ENCODE measurements around the gene RPRD1B.

The RPRD1B gene

DNA sequence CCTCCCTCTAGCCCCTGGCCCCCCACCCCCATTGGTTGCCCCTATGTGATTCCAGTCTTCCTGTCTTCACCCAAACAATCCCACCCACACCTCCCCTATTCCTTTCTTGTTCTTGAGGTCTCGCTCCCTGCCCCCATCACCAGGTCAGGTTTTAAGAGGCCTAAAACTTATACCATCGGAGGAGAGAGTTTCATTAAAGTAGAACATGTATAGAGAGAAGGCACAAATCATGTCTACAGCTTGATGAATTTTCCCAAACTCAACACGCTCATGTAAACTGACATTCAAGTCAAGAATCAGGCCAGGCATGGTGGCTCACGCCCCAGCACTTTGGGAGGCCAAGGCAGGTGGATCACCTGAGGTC, 87.1 kb downstream of the RPRD1B start:
- DNase-seq (ENCODE audit: low read depth, low spot score), result no peak

DNA sequence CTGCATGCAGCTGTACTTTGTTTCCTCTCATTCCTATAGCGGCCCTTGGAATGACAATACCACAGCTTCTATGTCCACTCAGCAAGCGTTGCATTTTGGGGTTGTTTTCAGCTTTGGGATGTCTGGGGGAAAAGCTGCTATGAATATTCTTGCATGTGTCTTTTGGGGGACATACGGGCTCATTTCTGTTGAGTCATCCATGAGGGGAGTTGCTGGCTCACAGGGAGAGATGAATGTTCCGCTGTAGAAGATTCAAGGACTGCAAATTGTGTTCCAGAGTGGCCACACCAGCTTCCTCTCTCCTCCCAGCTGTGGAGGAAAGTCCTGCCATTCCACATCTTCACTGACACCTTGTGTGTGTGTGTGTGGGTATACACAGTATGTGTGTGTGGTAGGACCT, 88.2 kb downstream of the RPRD1B start:
- no peak for DNase-seq (ENCODE audit: low read depth, low spot score)

DNA sequence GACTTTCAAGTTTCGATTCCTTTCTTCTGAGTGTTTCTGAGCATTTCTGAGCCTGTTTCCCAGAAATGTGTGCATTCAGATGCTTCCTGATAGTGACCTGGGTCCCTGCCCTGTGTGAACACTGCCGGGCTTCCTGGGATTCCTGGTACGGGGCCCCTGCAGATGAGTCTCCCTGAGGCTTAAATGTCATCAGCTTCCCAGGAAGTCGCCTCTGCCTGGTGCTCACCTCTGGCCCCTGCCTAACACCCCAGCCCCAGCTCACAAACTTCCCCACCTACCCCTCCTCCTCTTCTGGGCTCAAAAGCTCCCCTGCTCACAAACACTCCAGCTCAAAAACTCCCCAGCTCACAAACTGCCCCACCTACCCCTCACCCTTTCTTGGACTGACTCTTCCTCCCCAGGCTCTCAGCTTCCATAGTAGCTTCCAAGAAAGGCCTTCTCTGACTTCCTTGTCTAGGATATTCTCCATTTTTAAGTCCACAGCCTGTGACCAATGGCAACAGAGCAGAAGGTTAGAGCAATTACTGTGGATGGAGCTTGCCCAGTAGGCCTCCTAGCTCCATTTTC, 89.6 kb downstream of the RPRD1B start:
- DNase-seq (ENCODE audit: low read depth, low spot score), result no peak

DNA sequence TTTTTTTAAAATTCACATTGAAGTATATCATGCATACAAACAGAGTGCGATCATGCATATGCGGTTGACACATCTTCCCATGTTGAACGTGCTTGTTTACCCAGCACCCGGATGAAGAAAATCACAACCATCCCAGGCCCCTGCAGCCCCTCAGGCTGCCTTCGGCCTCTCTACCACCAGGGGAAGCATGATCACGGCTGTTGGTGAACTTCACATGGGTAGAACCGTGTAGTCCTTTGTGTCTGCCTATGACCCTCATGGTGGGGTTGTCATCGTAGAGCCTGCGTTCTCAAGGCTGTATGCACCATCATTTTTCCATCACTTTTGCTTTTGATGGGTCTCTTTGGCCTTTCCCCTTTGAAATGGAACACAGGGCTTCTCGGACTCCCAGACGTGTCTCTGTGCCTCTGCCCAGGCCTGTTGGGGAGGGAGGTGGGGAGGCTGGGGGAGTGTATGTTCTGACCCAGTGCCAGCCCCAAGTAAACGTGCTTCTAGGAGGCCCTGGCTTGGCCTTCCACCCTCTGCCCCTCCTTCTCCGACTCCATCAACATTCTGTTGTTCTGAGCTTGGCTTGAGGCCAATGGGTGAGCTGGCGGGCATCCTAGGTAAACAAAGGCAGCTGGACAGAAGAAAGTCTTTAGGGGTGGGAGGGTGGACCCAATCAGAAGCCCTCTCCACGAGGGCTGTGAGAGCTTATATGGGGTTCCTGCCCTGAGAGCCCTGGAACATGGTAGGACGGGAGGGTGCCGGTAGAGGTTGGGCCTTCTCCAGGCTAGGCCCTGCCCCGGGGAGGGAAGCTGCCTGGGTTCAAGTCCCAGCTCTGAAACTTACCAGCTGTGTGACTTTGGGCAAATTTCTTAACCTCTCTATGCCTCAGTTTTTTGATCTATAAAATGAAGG, 91.9 kb downstream of the RPRD1B start:
- no peak for DNase-seq (ENCODE audit: low read depth, low spot score)

DNA sequence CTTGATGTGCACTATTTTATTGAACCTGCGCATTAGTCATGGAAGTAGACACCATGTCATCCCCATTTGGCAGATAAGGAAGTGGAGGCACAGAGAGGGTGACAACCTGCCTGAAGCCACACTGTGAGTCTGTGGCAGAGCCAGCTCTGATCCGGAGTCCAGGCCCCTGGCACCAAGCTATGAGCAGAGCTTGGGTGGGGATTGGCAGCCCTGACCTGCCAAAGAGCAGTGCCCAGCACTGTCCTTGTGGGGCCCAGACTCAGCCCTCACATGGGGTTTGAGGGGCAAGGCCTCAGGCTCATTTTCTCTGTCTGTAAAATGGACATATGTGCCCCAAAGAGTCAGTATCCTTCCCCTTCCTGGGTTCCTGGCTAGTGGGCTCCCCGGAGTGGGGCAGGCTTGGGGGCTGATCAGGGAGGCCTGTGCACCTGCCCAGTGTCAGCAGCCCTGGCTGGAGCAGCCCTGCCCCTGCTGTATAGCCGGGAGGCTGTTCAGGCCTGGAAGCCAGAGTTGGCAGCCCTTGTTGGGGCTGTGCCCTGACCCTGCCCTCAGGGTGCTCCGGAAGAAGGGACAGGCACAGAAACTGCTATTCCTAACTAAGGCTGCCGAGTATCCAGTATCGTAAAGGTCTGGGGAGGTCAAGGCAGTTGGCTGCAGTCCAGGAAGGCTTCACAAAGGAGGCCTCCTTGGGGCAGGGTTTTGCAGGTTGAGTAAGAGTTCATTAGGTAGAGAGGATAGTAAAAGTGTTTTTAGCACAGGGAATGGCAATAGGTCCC, 92.8 kb downstream of the RPRD1B start:
- no peak for DNase-seq (ENCODE audit: low read depth, low spot score)

DNA sequence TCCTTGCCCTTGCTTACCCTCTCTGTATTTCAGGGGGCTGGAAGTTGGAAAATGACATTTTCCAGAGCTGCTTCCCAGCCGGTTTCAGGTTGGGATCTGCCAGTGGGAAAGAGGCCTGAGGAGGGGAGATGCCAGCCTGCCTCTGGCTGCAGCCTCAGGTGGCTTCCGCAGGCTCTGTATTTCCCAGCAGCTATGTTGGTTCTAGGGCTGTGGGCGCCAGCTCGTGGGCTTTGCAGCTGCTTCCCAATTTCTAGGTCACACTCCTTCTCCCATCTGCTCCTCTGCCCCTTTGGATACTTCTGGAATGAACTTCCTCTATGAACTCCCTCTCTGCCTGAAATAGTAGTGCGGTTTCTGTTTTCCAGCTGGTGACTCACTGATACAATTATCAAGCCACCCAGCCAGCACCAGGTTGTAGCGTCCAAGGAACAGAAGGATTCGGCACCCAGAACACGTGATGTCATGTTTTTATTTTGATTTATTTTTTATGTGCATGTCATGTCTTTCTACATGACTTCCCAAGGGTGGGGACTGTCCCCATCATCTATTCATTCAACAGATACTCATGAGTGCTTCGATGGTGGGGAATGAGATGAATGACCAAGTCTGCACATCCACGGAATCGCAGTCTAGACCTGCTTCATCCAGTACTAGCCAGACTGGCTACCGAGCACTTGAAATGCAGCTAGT, 93.5 kb downstream of the RPRD1B start:
- no peak for DNase-seq (ENCODE audit: low read depth, low spot score)

DNA sequence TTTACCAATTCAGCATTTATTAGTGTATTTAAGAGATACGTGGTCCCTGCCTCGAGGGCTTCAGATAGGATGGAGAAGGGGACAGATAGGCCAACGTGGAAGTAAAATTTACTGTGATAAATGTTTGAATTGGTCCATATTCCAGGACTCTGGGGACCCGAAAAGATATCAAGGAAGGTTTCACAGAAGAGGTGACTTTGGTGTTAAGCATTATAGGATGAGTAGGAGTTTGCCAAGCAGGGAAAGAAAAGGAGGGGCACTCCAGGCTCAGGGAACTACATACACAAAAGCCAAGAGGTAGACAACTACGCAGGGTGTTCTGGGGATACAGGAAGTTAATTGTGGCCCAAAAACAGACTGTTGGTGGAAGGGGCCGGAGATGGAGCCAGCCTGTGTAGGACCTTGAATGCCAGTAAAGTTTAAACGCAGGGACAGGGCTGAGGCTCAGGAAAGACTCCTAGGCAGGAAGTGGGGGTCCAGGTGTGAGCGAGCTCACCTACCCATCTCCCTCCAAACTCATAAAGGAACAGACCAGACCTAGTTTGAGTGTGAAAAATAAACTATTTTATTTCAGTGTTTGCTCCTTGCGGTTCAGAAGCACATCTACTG, 94.5 kb downstream of the RPRD1B start:
- DNase-seq (ENCODE audit: low read depth, low spot score), result no peak

DNA sequence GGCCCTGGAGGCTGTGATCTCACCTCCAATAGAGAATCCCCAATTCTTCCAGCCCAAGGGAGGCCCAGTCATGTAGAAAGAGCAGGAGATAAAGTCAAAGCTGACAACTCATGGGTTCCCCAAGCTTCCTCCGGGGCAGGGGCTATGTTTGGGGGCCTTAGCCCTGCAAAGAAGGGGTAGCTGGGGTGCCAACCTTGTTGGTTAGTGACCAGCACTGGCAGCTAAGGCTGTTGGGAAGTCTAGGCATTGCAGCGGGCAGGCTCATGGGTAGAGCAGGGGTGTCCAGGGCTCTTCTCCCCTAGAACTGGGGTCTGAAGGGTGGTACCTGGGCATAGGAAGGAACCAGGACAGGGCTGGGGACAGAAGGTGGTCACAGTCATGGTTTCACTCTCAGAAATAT, 95.1 kb downstream of the RPRD1B start:
- DNase-seq (ENCODE audit: low read depth, low spot score), result no peak

DNA sequence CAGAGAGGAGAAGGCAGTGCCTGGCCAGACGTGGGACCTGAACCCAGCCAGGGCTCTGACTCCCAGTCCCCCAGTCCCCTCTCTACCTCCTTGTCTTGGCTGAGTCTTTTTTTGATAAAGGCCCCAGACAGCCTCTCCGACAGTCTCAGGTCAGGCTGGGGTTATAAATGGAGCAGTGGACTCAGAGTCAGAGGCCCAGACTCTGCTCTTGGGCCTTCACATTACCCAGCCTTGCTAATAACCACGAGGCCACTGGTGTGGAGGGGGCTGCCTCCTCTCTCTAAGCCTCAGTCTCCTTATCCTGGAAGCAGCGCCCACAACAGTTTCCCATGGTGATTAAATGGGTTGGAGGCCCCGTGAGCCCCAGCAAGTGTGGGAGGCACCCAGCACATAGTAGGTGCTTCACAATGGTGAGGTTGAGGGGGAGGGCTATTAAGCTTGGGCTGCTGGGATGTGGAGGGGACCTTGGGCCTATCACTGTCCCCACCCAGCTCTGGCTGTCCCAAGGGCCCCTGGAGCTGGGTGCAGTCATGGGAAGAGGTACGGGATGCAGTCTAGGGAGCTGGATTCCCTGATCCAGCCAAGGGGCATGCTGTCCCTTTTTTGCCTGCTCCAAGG, 95.8 kb downstream of the RPRD1B start:
- no peak for DNase-seq (ENCODE audit: low read depth, low spot score)

DNA sequence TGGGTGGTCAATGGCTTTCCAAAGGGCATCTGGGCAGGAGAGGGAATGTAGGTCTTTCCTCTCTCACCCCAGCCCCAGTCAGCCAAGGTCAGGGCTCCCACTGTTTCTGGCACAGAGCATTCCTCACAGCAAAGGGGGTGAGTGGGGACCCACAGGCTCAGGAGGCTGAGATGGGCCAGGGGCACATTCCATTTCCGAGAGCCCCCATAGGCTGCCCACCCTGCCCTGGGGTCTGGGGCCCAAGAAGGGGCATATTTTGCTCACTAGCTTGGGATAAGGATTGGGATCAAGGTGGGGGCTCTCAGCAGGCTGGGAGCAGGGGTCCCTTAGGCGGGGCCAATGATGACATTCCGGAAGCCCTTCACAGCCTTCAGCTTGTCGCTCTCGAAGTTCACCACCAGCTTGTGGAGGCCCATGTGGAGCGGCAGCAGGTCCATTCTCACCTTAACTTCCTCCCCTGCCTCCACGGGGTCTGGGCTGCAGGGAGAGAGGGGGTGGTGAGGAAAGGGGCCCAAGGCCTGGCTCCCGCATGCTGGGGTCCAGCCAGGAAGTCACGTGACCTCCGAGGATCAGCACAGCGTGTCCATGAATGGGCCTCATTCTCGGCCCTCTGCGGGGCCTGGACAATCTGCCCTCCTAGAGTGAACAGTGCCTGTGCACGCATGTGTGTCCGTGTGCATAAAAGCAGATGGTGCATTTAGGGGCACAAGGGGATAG, 96.5 kb downstream of the RPRD1B start:
- no peak for DNase-seq (ENCODE audit: low read depth, low spot score)

DNA sequence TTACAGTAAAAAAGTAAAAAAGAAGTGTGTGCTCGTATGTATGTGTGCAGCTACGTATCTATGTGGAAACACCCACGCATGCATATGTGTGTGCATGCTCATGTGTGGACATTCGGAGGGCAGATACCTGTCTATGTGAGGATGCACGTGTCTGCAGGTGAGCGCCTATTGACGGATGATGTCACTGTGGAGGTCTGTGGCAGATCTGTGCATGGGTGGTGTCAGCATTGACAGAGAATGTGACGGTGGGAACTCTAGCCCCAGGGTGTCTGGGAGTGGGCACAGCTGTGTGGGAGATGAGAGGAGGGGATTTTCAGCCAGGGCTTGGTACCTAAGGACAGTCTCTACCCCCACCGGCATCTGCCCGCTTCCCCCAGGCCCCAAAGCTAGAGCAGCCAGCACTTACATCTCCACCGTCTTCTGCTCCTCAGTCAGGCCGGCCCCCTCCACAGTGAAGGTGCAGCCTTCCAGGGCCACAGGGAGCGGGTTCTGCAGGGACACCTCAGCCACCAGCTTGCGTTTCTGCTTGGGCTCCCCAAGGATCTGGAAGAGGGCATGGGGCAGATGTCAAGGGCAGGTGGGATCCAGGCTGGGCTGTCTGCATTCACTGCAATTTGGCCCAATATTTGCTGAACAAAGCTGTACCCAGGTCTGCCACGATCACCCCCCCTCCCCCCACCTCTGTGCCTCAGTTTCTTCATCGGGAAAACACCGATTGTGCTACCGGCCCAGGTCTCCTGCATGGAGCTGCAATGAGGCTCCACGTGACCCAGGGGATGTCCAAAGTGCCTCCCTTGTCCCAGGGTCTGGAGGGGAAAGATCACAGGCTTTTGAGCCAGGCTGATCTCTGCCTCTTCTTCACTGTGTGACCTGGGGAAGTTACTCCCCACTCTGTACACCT, 97.4 kb downstream of the RPRD1B start:
- no peak for DNase-seq (ENCODE audit: low read depth, low spot score)

DNA sequence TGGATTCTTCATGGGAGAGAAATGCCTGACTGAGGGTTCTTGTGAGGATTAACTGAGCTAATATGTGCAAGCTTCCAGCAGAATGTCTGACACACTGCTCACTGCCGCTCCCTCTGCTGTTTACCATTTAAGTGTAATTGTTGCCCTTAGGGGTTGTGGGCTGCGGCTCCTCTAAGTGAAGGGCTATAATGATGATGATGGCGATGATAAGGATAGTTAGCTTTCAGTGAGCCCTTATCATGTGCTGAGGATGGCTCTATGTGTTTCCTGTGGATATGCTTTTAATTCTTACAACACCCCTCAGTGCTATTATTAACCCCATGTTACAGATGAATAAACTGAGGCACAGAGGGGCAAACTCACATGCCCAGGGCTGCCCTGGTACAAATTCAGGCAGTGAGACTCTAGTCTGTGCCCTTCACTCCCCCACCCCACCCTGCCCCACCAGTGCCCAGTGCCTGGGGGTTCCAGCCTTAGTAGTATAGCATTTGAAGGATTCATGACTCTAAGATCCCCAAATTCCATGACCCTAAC, 98.1 kb downstream of the RPRD1B start:
- no peak for DNase-seq (ENCODE audit: low read depth, low spot score)

DNA sequence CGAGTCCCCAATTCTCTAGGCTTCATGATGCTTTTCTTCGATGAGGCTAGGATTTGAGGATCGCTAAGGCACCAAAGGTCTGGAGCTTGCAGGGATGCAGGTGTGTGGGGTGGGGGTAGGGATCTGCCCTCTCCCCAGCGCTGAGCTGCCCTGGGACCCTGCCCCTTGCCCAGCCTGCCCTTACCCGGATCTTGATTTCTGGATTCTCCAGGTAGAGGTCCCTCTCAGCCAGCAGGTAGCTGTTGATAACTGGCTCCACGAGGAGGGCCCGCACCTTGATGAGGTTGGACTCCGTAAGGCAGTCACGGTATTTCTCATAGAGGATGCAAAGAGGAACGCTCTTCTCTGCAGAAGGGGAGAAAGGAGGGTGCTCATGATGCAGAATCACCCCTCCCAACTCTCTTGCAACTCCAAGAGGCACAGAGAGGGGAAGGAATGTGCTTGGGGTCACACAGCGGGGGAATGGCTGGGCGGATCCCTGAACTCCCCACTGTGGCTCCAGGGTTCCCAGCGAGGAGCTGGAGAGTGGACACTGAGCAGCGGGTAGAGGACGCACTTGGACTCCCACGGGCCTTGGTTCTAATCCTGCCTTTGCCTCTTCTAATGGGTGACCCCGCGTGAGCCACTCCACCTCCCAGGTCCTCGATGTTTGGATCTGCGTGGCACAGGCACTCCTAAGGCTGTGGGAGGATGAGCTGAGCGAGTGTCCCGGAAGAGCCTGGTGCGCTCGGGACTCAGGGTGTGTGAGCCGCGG, 98.8 kb downstream of the RPRD1B start:
- DNase-seq (ENCODE audit: low read depth, low spot score), result no peak

DNA sequence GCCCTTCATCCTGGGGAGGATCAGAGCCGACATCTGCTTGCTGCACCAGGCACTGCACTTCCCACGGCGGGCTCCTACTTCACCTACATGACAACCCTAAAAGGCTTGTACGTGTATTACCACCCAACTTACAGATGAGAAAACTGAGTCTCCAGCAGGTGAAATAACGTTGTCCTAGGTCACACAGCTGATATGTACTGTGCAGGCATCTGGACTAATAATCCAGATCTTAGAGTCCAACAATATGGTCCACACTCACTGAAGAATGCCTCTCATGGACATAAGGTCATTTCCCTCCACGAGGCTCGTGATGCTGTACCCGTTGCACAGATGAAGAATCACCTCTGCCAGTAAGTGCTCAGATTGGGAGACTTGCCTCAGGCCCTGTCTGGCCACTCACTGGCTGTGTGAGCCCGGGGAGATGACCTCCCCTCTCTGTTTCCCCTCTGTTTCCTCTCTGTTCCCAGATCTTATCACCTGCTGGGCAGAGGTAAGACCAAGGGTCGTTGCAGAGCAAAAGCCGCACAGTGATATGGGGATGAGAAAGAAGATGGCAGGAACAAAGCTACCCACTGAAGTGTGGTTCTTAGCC, 99.5 kb downstream of the RPRD1B start:
- no peak for DNase-seq (ENCODE audit: low read depth, low spot score)

DNA sequence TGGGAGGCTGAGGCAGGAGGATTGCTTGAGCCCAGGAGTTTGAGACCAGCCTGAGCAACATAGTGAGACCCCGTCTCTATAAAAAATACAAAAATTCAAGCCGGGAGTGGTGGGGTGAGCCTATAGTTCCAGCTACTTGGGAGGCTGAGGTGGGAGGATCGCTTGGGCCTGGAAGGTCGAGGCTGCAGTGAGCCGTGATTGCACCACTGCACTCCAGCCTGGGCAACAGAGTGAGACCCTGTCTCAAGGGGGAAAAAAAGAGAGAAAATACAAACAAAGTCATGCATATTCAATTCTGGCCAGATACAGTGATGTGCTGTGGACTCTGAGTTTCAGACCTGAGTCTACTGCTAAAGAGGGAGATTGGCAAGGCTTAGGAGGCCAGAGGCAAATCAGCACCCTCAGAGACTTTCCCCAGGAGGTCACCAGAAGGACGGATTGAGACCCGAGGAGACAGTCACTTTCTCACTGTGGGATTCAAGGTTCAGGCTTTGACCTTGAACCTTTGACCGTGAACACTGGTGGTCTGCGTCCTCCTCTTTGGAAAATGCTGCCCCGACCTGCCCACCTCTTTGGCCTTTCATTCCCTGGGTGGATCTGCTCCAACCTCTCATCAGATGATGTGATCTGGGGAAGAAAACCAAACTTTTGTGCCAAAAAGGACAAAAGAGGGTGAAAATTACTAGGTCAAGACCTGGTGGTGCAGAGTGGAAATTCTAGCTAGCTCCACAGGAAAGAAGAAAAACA, 100.3 kb downstream of the RPRD1B start:
- DNase-seq (ENCODE audit: low read depth, low spot score), result no peak

DNA sequence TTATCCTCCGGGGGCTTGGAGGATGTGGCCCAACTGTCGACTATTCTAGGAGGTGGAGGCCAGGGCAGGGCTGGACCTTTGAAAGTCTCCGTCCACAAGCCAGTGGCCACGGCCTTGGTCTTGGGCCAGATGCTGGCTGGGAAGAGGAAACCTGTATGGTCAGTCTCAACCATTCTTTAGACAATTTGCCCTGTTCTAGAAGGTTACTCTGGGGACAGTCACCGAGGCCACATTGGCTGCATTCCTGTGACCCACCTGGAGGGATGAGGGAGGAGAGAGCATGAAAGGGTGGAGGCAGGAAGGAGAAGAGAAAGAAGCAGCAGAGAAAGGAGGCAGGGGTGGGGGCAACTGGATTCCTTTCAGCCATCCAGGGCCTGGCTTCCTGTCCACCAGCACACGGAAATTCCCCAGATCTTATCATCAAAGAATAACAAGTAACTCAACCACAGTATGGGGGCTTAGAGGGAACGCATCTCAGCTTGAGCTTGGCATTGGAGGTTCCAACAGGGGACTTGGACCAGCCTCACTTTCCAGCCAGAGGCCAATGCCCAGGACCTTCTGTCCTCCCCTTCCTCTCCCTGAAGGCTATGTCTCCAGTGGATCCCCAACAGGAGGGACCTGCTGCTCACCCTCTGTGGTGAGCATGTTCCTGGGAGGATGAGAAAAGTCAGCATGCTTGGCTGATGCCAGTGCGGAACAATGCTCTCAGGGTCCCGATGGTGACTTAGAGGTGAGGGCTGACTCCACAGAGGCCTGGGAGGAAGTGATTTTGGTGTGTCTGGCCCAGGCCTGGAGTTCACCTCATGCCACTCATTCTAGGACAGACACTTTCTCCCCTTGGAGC, 101.1 kb downstream of the RPRD1B start:
- no peak for DNase-seq (ENCODE audit: low read depth, low spot score)

DNA sequence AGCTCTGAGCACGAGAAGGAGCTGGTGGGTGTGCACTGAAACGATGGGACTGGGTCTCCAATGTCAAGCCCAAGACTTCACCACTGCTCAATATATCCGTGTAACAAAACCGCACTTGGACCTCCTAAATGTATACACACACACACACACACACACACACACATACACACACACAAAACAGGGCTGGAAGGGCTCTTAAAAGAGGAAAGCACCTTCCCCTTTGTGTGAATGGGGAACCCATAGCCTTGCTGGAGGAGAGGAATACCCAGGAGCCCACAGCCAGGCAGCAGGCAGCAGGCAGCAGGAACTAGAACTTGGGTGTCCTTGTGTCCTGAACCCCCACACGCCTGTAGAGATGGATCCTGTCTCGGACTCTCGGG, 101.7 kb downstream of the RPRD1B start:
- DNase-seq (ENCODE audit: low read depth, low spot score), result no peak
